NB4 (cell line): ENCODE results near the gene TMEM219.

Experiments
- CTCF ChIP-seq: IDR thresholded peaks from one replicate; pipeline ENCODE4 v1.5.1; 2012; ENCODE audit warnings: low read depth, low read length
- POLR2A ChIP-seq: IDR thresholded peaks from 2 replicates; pipeline ENCODE4 v1.6.1; 2011; ENCODE audit warnings: mild to moderate bottlenecking; ENCODE audit not compliant: insufficient read length; ENCODE audit errors: extremely low read depth

GRCh38 chr16:29927070-29927905 is 34.6 kb upstream of the TMEM219 start:
- TF ChIP-seq CTCF, result no peak
- no peak for TF ChIP-seq POLR2A
